Endothelial cell of umbilical vein (primary cell): Measurements from ENCODE around the gene ANP32E.
"Not testable (repeated sequence)": the region's sequence is repeated elsewhere in the genome, so short reads cannot be mapped to it uniquely, and the experiment has no call there.

Experiments
- EZH2 ChIP-seq: IDR thresholded peaks from 2 replicates; pipeline ENCODE4 v1.6.1; 2012; ENCODE audit warnings: borderline replicate concordance, low read depth, mild to moderate bottlenecking, moderate library complexity, low read length, inconsistent platforms; ENCODE audit not compliant: severe bottlenecking
- FOS ChIP-seq: IDR thresholded peaks from 2 replicates; pipeline ENCODE4 v1.6.1; 2011; ENCODE audit warnings: mild to moderate bottlenecking, low read length, moderate library complexity, borderline replicate concordance; ENCODE audit not compliant: insufficient read depth
- JUN ChIP-seq: IDR thresholded peaks from 2 replicates; pipeline ENCODE4 v1.6.1; 2011; ENCODE audit warnings: borderline replicate concordance, low read depth; ENCODE audit not compliant: insufficient read length, insufficient read depth
- POLR2A ChIP-seq: IDR thresholded peaks from 2 replicates; pipeline ENCODE4 v1.6.1; 2012; ENCODE audit warnings: low read depth, mild to moderate bottlenecking, control low read depth, low read length
- POLR2AphosphoS5 ChIP-seq: IDR thresholded peaks from 2 replicates; pipeline ENCODE4 v1.6.1; 2012; ENCODE audit warnings: low read depth, mild to moderate bottlenecking, control low read depth, low read length, moderate library complexity; ENCODE audit not compliant: insufficient read depth
- TF ChIP-seq, protein P1 (sequence below), 2 donors: IDR thresholded peaks; 1 replicate in 1 of 2; 2 replicates in 1 of 2; pipeline ENCODE4 v1.5.1; 2011; ENCODE audit warnings: low read length in 2 of 2, mild to moderate bottlenecking in 2 of 2, moderate library complexity in 2 of 2, control low read depth in 1 of 2, inconsistent platforms in 1 of 2, low read depth in 1 of 2; ENCODE audit not compliant: insufficient read depth in 1 of 2; ENCODE audit errors: extremely low read depth in 1 of 2
- TF ChIP-seq, protein P2 (sequence below): IDR thresholded peaks from 2 replicates; pipeline ENCODE4 v1.6.1; 2011; ENCODE audit not compliant: insufficient read depth, insufficient read length

DNA sequence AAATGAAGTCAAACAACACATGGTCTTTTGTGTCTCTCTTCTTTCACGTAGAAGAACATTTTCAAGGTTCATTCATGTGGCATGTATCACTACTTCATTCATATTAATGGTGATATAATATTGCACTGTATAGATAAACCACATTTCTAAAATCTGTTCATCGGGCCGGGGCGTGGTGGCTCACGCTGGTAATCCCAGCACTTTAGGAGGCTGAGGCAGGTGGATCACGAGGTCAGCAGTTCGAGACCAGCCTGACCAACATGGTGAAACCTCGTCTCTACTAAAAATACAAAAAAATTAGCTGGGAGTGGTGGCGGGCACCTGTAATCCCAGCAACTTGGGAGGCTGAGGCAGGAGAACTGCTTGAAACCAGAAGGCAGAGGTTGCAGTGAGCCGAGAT lies 7.7 kb downstream of the ANP32E start:
- TF ChIP-seq EZH2, POLR2A, POLR2AphosphoS5, JUN, FOS: not testable (repeated sequence)
- TF ChIP-seq, protein P1, sequence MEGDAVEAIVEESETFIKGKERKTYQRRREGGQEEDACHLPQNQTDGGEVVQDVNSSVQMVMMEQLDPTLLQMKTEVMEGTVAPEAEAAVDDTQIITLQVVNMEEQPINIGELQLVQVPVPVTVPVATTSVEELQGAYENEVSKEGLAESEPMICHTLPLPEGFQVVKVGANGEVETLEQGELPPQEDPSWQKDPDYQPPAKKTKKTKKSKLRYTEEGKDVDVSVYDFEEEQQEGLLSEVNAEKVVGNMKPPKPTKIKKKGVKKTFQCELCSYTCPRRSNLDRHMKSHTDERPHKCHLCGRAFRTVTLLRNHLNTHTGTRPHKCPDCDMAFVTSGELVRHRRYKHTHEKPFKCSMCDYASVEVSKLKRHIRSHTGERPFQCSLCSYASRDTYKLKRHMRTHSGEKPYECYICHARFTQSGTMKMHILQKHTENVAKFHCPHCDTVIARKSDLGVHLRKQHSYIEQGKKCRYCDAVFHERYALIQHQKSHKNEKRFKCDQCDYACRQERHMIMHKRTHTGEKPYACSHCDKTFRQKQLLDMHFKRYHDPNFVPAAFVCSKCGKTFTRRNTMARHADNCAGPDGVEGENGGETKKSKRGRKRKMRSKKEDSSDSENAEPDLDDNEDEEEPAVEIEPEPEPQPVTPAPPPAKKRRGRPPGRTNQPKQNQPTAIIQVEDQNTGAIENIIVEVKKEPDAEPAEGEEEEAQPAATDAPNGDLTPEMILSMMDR (IDR thresholded peaks at IDR 0.05; ENCODE audit: extremely low read depth in 1 of 2, insufficient read depth in 1 of 2, low read depth in 1 of 2, low read length in 2 of 2) = not testable (repeated sequence)
- TF ChIP-seq, protein P2, sequence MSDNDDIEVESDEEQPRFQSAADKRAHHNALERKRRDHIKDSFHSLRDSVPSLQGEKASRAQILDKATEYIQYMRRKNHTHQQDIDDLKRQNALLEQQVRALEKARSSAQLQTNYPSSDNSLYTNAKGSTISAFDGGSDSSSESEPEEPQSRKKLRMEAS = not testable (repeated sequence)
